Neural cell (in vitro differentiated cells): ENCODE results near the gene ABCB6. TPM values are rescaled to one million over a fixed set of nuclear protein-coding genes. Genes with fewer than 3 reads are reported as not detected.

Experiments used
- H2AFZ ChIP-seq: fragments of 200-600, 300-800 bp; sonication (generic), shearing (Covaris generic); 2 replicates; pipeline ENCODE4 v1.6.0; 2014; ENCODE audit warnings: low read depth, mild to moderate bottlenecking, antibody characterized with exemption, low read length, moderate library complexity
- H3F3A ChIP-seq: fragments of 200-600 bp; shearing (Covaris generic); 2 replicates; pipeline ENCODE4 v1.6.1; 2016; ENCODE audit warnings: mild to moderate bottlenecking, moderate library complexity, mixed read lengths, antibody characterized with exemption, low read length; ENCODE audit not compliant: insufficient read depth, poor library complexity, severe bottlenecking
- H3K27ac ChIP-seq: fragments of 200-600, 300-800 bp; sonication (generic), shearing (Covaris generic); 2 replicates; pipeline ENCODE4 v1.5.1; 2014; ENCODE audit warnings: mild to moderate bottlenecking, low read length, moderate library complexity
- H3K27me3 ChIP-seq: fragments of 300-800, 200-600 bp; sonication (generic), shearing (Covaris generic); 2 replicates; pipeline ENCODE4 v1.6.0; 2014; ENCODE audit warnings: mild to moderate bottlenecking, low read depth, low read length, moderate library complexity; ENCODE audit not compliant: insufficient read depth
- H3K36me3 ChIP-seq: fragments of 300-800, 200-600 bp; sonication (generic), shearing (Covaris generic); 2 replicates; pipeline ENCODE4 v1.5.1; 2014; ENCODE audit warnings: mild to moderate bottlenecking, antibody characterized with exemption, low read length, moderate library complexity; ENCODE audit not compliant: insufficient read depth
- H3K4me2 ChIP-seq: fragments of 300-800, 200-600 bp; sonication (generic), shearing (Covaris generic); 2 replicates; pipeline ENCODE4 v1.6.0; 2014; ENCODE audit warnings: mild to moderate bottlenecking, low read length
- H3K4me3 ChIP-seq: fragments of 300-800, 200-600 bp; sonication (generic), shearing (Covaris generic); 2 replicates; pipeline ENCODE4 v1.5.1; 2014; ENCODE audit warnings: mild to moderate bottlenecking, low read length, moderate library complexity
- H3K79me2 ChIP-seq: fragments of 200-600 bp; shearing (Covaris generic); replicated peaks from 2 replicates; pipeline ENCODE4 v1.6.0; 2014; ENCODE audit warnings: mild to moderate bottlenecking, low read length, moderate library complexity; ENCODE audit not compliant: insufficient read depth
- H3K9ac ChIP-seq: fragments of 300-800, 200-600 bp; sonication (generic), shearing (Covaris generic); 2 replicates; pipeline ENCODE4 v1.6.1; 2016; ENCODE audit warnings: mild to moderate bottlenecking, low read length, mixed read lengths
- H3K9me2 ChIP-seq: fragments of 200-600 bp; shearing (Covaris generic); 2 replicates; pipeline ENCODE4 v1.6.1; 2016; ENCODE audit warnings: mild to moderate bottlenecking, low read length, mixed read lengths; ENCODE audit not compliant: insufficient read depth
- H3K9me3 ChIP-seq: fragments of 200-600, 300-800 bp; sonication (generic), shearing (Covaris generic); 2 replicates; pipeline ENCODE4 v1.6.1; 2016; ENCODE audit warnings: mild to moderate bottlenecking, mixed run types, low read length, moderate library complexity, mixed read lengths
- H4K20me1 ChIP-seq: fragments of 200-600 bp; shearing (Covaris generic); 2 replicates; pipeline ENCODE4 v1.6.1; 2016; ENCODE audit warnings: mild to moderate bottlenecking, mixed run types; ENCODE audit not compliant: insufficient read depth
- EP300 ChIP-seq: fragments of 450-650 bp; conservative IDR thresholded peaks from 2 replicates; pipeline ENCODE4 v1.6.1; 2014; ENCODE audit warnings: antibody characterized with exemption, mild to moderate bottlenecking, moderate library complexity; ENCODE audit not compliant: poor library complexity, severe bottlenecking
- EZH2 ChIP-seq: fragments of 200-600, 300-800 bp; shearing (Covaris generic), sonication (generic); IDR thresholded peaks from 2 replicates; pipeline ENCODE4 v1.6.1; 2014; ENCODE audit warnings: antibody characterized with exemption, low read length, borderline replicate concordance, mild to moderate bottlenecking; ENCODE audit not compliant: insufficient read depth, poor library complexity, severe bottlenecking
- MXI1 ChIP-seq: fragments of 450-650 bp; conservative IDR thresholded peaks from 2 replicates; pipeline ENCODE4 v1.6.1; 2014; ENCODE audit warnings: antibody characterized with exemption, mild to moderate bottlenecking; ENCODE audit not compliant: poor library complexity, severe bottlenecking
- POLR2AphosphoS5 ChIP-seq: IDR thresholded peaks from 2 replicates; pipeline ENCODE4 v1.6.1; 2012
- RAD21 ChIP-seq: fragments of 450-650 bp; conservative IDR thresholded peaks from 2 replicates; pipeline ENCODE4 v1.6.1; 2014; ENCODE audit warnings: antibody characterized with exemption, mild to moderate bottlenecking, moderate library complexity
- SMC3 ChIP-seq: fragments of 450-650 bp; conservative IDR thresholded peaks from 2 replicates; pipeline ENCODE4 v1.6.1; 2014; ENCODE audit warnings: antibody characterized with exemption, mild to moderate bottlenecking, moderate library complexity; ENCODE audit not compliant: poor library complexity
- TAF1 ChIP-seq: IDR thresholded peaks from 2 replicates; pipeline ENCODE4 v1.6.1; 2012; ENCODE audit warnings: low read depth
- polyA plus RNA-seq: library from polyadenylated mRNA; depleted of rRNA; stranded (reverse); fragments of >200 nt; gene quantifications from 2 replicates; pipeline ENCODE4 v1.2.3, GENCODE V29; 2014
- TF ChIP-seq, protein P1 (sequence below): IDR thresholded peaks from 2 replicates; pipeline ENCODE4 v1.6.1; 2012; ENCODE audit warnings: borderline replicate concordance
- TF ChIP-seq, protein P2 (sequence below): fragments of 450-650 bp; IDR thresholded peaks from 2 replicates; pipeline ENCODE4 v1.5.1; 2014; ENCODE audit warnings: antibody characterized with exemption, mild to moderate bottlenecking, moderate library complexity; ENCODE audit not compliant: poor library complexity, severe bottlenecking

Gene ABCB6
- polyA plus RNA-seq, 1 donor from 2014 or later = 28.1 TPM

DNA sequence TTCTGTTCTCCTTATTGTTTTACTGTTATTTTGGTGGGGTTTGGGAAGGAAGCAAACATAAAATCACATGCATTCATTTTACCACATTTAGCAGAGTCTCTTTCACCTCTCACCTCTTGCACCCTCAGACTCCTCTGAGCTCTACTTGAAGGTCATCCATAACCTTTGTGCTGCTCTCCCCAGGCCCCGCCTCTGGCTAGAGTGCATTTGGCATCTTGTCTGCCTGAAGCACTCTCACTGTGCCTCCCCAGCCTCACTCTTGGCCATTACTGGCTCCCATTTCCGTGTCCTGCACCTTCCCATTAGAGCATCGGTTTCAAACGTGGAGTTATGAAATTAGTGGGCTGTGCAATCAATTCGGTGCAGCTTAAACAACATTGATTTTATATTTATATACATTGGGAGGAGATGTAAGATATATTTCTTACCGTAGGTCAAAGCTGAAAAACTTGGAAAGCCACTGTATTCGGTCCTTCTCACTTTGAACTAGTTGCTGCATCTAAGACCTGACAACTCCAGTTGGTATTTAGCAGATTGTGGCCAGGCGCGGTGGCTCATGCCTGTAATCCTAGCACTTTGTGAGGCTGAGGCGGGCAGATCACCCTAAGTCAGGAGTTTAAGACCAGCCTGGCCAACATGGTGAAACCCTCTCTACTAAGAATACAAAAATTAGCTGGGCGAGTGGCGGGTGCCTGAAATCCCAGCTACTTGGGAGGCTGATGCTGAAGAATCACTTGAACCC, 19.1 kb downstream of the ABCB6 start:
- Histone ChIP-seq H3K9me3 (no peaks in the 10 kb centered on the region), H3F3A (no peaks in the 10 kb centered on the region), H3K4me2 (no peak overlapping the region), H3K9me2 (no peaks in the 10 kb centered on the region), H3K9ac (no peak overlapping the region), H2AFZ (no peak overlapping the region), H3K36me3 (no peaks in the 10 kb centered on the region), H3K4me3 (no peak overlapping the region), H4K20me1 (no peaks in the 10 kb centered on the region), H3K27ac (no peak overlapping the region), H3K79me2 (no peaks in the 10 kb centered on the region), H3K27me3 (no peaks in the 10 kb centered on the region)
- TF ChIP-seq TAF1 (no peak), SMC3 (no peak), EZH2 (no peak), RAD21 (no peak), POLR2AphosphoS5 (no peak), EP300 (no peak), MXI1 (no peak)
- TF ChIP-seq, protein P1, sequence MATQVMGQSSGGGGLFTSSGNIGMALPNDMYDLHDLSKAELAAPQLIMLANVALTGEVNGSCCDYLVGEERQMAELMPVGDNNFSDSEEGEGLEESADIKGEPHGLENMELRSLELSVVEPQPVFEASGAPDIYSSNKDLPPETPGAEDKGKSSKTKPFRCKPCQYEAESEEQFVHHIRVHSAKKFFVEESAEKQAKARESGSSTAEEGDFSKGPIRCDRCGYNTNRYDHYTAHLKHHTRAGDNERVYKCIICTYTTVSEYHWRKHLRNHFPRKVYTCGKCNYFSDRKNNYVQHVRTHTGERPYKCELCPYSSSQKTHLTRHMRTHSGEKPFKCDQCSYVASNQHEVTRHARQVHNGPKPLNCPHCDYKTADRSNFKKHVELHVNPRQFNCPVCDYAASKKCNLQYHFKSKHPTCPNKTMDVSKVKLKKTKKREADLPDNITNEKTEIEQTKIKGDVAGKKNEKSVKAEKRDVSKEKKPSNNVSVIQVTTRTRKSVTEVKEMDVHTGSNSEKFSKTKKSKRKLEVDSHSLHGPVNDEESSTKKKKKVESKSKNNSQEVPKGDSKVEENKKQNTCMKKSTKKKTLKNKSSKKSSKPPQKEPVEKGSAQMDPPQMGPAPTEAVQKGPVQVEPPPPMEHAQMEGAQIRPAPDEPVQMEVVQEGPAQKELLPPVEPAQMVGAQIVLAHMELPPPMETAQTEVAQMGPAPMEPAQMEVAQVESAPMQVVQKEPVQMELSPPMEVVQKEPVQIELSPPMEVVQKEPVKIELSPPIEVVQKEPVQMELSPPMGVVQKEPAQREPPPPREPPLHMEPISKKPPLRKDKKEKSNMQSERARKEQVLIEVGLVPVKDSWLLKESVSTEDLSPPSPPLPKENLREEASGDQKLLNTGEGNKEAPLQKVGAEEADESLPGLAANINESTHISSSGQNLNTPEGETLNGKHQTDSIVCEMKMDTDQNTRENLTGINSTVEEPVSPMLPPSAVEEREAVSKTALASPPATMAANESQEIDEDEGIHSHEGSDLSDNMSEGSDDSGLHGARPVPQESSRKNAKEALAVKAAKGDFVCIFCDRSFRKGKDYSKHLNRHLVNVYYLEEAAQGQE = no peak
- TF ChIP-seq, protein P2, sequence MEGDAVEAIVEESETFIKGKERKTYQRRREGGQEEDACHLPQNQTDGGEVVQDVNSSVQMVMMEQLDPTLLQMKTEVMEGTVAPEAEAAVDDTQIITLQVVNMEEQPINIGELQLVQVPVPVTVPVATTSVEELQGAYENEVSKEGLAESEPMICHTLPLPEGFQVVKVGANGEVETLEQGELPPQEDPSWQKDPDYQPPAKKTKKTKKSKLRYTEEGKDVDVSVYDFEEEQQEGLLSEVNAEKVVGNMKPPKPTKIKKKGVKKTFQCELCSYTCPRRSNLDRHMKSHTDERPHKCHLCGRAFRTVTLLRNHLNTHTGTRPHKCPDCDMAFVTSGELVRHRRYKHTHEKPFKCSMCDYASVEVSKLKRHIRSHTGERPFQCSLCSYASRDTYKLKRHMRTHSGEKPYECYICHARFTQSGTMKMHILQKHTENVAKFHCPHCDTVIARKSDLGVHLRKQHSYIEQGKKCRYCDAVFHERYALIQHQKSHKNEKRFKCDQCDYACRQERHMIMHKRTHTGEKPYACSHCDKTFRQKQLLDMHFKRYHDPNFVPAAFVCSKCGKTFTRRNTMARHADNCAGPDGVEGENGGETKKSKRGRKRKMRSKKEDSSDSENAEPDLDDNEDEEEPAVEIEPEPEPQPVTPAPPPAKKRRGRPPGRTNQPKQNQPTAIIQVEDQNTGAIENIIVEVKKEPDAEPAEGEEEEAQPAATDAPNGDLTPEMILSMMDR = no peak

DNA sequence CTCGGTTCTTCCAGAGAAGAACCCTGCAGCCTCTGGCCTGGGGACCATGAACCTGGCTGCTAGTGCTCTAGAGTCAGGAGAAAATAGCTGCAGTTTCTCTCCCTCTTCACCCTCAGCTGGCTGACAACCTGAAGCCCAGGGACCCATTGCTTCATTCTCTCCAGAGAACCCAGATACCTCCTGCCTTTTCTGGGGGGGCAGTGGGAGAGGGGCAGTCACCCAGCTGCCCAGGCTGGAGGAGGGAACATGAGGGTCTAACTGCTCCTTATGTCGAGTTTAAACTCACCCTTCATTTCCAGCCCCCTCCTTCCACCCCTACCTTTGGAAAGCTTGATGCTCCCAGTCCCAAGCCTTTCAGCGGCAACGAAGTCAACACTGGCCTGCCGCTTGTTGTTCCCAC, 19.8 kb downstream of the ABCB6 start:
- H2AFZ ChIP-seq = no peak overlapping the region
- no peak overlapping the region for H3K9ac ChIP-seq
- no peaks in the 10 kb centered on the region for H3K9me2 ChIP-seq
- no peaks in the 10 kb centered on the region for H3K36me3 ChIP-seq
- H3K27ac ChIP-seq = no peak overlapping the region
- H4K20me1 ChIP-seq = no peaks in the 10 kb centered on the region
- no peak overlapping the region for H3K4me3 ChIP-seq
- TF ChIP-seq EZH2 (no peak), SMC3 (no peak), MXI1 (no peak), EP300 (no peak), TAF1 (no peak)
- TF ChIP-seq, protein P1 = no peak
- no peaks in the 10 kb centered on the region for H3K9me3 ChIP-seq
- no peaks in the 10 kb centered on the region for H3K27me3 ChIP-seq
- H3K79me2 ChIP-seq = no peaks in the 10 kb centered on the region
- H3F3A ChIP-seq = no peaks in the 10 kb centered on the region
- no peak overlapping the region for H3K4me2 ChIP-seq
